Natural killer cell (primary cell): Measurements from ENCODE around the gene PLCG2. TPM values are rescaled to one million over a fixed set of nuclear protein-coding genes. Genes with fewer than 3 reads are reported as not detected.

Experiments
- ATAC-seq, 3 donors: fragments of 150-1000 bp in 2 of 3; fragments of 200-7000 bp in 1 of 3; cut with Tn5 transposase; 1 replicate in 1 of 3; 2 replicates in 2 of 3; pipeline ENCODE4 v1.10.0; 2021; ENCODE audit warnings: mild to moderate bottlenecking in 2 of 3, moderate library complexity in 2 of 3
- DNase-seq, 2 donors: peaks; one replicate each; pipeline versions ENCODE4 v3.0.0 to v3.0.0-alpha.2; 2013 to 2021; ENCODE audit warnings: mixed read lengths in 1 of 2
- H3K27ac ChIP-seq: one replicate; pipeline ENCODE4 v1.5.1; 2013; ENCODE audit warnings: mild to moderate bottlenecking, low read length
- H3K27me3 ChIP-seq: one replicate; pipeline ENCODE4 v1.6.1; 2013; ENCODE audit warnings: low read length; ENCODE audit not compliant: control insufficient read depth, insufficient read depth
- H3K36me3 ChIP-seq: one replicate; pipeline ENCODE4 v1.6.1; 2013; ENCODE audit warnings: low read length; ENCODE audit not compliant: control insufficient read depth, insufficient read depth
- H3K4me1 ChIP-seq: one replicate; pipeline ENCODE4 v1.6.1; 2013; ENCODE audit warnings: low read length; ENCODE audit not compliant: control insufficient read depth, insufficient read depth
- H3K4me3 ChIP-seq: one replicate; pipeline ENCODE4 v1.5.1; 2013; ENCODE audit warnings: low read length
- H3K9me3 ChIP-seq: one replicate; pipeline ENCODE4 v1.6.1; 2013; ENCODE audit warnings: low read length; ENCODE audit not compliant: control insufficient read depth, insufficient read depth
- H3K27ac Mint-ChIP-seq, 2 donors: one replicate each; pipeline ENCODE4 v1.8.0; 2022; ENCODE audit warnings: mild to moderate bottlenecking in 2 of 2, mixed read lengths in 2 of 2, moderate library complexity in 1 of 2
- H3K27me3 Mint-ChIP-seq, 2 donors: one replicate each; pipeline ENCODE4 v1.8.0; 2022; ENCODE audit warnings: low read depth in 2 of 2, mixed read lengths in 2 of 2
- H3K36me3 Mint-ChIP-seq: one replicate; pipeline ENCODE4 v1.8.0; 2022; ENCODE audit warnings: mixed read lengths
- H3K4me1 Mint-ChIP-seq, 2 donors: one replicate each; pipeline ENCODE4 v1.8.0; 2022; ENCODE audit warnings: mixed read lengths in 2 of 2
- H3K4me3 Mint-ChIP-seq: one replicate; pipeline ENCODE4 v1.8.0; 2022; ENCODE audit warnings: mild to moderate bottlenecking, moderate library complexity, mixed read lengths
- H3K9me3 Mint-ChIP-seq, 2 donors: one replicate each; pipeline ENCODE4 v1.8.0; 2022; ENCODE audit warnings: mixed read lengths in 2 of 2
- CTCF ChIP-seq: fragments of 200-600 bp; IDR thresholded peaks from one replicate; pipeline ENCODE4 v1.8.0; 2022; ENCODE audit warnings: antibody characterized with exemption
- WGBS: methylation state at CpG from one replicate; pipeline ENCODE4 v1.1.7; 2013; ENCODE audit warnings: missing lambda C conversion rate; ENCODE audit not compliant: insufficient coverage; 5-methylcytosine and 5-hydroxymethylcytosine counted together
- intact Hi-C: fragments of 100-400 bp; cut with micrococcal nuclease; formaldehyde crosslinking; loops from one replicate; pipeline ENCODE4 v1.14.2; 2022
- total RNA-seq, 4 donors: library from RNA; stranded (reverse); fragments of 120-200 nt in 1 of 4; gene quantifications; one replicate each; pipeline versions ENCODE4 v1.2.3 to v1.2.4, GENCODE V29; 2013 to 2022

The PLCG2 gene
- total RNA-seq, 3 donors from 2014 or later (not counting 1 experiment from before 2014, with no cell fraction given): 250 to 298 (median 285) TPM

DNA sequence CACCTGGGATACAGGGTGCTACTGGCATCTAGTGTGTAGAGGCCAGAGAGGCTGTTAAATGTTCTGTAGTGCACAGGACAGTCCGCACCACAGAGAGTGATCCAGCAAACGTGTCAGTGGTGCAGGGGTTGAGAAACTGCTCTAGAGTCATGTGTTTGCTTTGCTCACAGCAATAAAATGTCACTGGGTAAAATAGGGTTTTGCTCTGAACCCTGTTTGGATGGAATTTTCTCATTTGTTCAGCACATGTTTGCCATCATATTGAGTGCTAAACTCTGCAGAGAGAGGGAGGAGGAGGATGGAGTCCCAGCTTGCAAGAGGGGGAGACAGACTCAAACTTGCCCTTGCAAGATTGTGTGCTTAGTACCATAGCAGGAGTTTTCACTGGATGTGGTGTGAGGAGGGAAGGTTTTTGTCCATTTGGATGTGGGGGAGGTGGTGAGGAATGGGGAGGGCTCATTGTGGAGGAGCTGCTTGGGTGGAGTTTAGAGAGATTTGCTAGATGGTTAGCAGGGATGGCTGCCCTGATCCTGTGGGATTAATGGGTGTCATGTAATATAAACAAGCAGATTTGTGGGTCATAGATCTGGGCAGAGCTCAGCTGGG is 11.8 kb downstream of the PLCG2 start:
- H3K36me3 ChIP-seq: peaks cover 42% of the 10 kb centered on the region
- Mint-ChIP-seq H3K27me3 (no peaks in the 10 kb centered on the region), H3K4me1 (peaks cover 71 to 77% of the 10 kb centered on the region in 2 donors), H3K9me3 (no peaks in the 10 kb centered on the region), H3K4me3 (peak overlapping the region; percentile 73), H3K27ac (peak overlapping the region; percentile 64 to 92), H3K36me3 (no peaks in the 10 kb centered on the region)
- H3K4me3 ChIP-seq: no peak overlapping the region
- peaks cover 42% of the 10 kb centered on the region for H3K4me1 ChIP-seq
- ATAC-seq (peak; percentile 60 to 72 (median 66)), DNase-seq (no peak)
- intact Hi-C loops: no loop called here
- H3K27me3 ChIP-seq: no peaks in the 10 kb centered on the region
- peak overlapping the region; percentile 16 for H3K27ac ChIP-seq
- 65% methylated on average over 2 of the region's 2 CpGs for WGBS
- H3K9me3 ChIP-seq: no peaks in the 10 kb centered on the region
- TF ChIP-seq CTCF: no peak

DNA sequence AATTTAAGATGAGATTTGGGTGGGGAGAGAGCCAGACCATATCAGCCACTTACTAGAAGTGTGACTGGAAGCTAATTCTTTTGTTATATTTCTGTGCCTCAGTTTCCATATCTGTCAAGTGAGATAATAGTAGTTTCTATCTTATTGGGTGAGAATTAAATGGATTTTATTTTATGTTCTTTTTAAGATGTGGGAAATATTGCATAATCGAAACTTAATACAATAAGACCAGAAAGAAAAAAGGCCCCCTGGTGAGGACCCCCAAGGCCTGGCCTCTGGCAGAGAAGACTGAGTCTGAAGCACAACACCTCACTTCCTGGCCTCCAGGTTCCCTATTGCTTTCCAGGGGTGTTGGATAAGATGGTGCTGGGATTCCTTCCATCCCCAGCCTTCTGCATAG is 13.7 kb downstream of the PLCG2 start:
- Histone ChIP-seq H3K36me3 (peaks cover 26% of the 10 kb centered on the region), H3K4me3 (no peak overlapping the region), H3K27ac (no peak overlapping the region), H3K4me1 (peaks cover 59% of the 10 kb centered on the region), H3K27me3 (no peaks in the 10 kb centered on the region), H3K9me3 (no peaks in the 10 kb centered on the region)
- Mint-ChIP-seq H3K27me3 (no peaks in the 10 kb centered on the region), H3K4me1 (peaks cover 83 to 86% of the 10 kb centered on the region in 2 donors), H3K27ac (peak overlapping the region; percentile 92 to 99), H3K36me3 (no peaks in the 10 kb centered on the region), H3K9me3 (no peaks in the 10 kb centered on the region), H3K4me3 (no peak overlapping the region)
- ATAC-seq (no peak), DNase-seq (no peak)
- 100% methylated on average over 1 of the region's 1 CpG for WGBS
- no peak for TF ChIP-seq CTCF
- intact Hi-C loops: no loop called here

DNA sequence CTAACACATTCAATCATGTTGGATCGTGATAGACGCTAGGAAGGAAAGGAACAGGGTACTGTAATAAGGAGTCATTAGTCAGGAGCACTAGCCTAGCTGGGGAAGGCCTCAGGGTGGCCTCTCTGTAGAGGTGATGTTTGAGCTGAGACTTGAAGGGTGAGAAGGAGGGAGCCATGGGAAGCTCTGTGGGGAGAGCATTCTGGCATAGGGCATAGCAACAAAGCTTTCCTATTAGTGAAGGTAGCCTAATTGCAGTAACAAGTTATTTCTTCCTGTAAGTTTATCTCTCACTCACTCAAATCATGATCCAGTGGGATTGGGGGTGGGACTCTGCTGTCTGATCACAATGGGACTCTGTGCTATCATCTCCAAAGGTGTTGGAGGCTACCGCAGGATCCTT is 16.1 kb downstream of the PLCG2 start:
- no peak overlapping the region for H3K4me3 ChIP-seq
- Mint-ChIP-seq H3K9me3 (no peaks in the 10 kb centered on the region), H3K36me3 (no peaks in the 10 kb centered on the region), H3K4me3 (no peak overlapping the region), H3K4me1 (peaks cover 80% of the 10 kb centered on the region in 2 donors), H3K27me3 (no peaks in the 10 kb centered on the region), H3K27ac (peak overlapping the region; percentile 92 to 99)
- H3K27ac ChIP-seq: peak overlapping the region; percentile 4
- no peak for DNase-seq
- intact Hi-C loops: loop anchor here (5.0 kb wide), 2 partner anchors 37 to 77 kb away; no protein-coding TSS in a partner anchor
- peaks cover 18% of the 10 kb centered on the region for H3K36me3 ChIP-seq
- TF ChIP-seq CTCF: no peak
- H3K9me3 ChIP-seq: no peaks in the 10 kb centered on the region
- no peaks in the 10 kb centered on the region for H3K27me3 ChIP-seq
- no peak for ATAC-seq
- WGBS: 97% methylated on average over 3 of the region's 3 CpGs
- peaks cover 59% of the 10 kb centered on the region for H3K4me1 ChIP-seq

DNA sequence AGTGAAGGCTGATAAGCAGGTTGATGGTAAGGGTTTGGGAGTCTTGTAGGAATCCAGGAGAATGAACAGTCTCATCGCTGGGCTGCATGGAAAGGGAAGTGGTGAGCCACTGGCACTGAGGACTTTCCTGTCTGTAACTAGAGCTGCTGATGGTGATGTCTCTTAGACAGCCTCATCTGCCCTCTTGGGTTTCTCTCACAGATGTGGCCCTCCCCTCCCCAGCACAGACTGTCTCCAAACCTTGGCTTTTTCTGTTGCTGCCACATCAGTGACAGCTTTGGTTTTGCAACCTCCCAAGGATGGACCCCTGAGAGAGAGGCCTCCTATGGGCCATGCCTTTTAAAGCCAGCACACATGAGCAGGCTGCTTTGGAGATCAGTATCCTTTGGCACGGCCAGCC is 16.9 kb downstream of the PLCG2 start:
- H3K9me3 Mint-ChIP-seq: no peaks in the 10 kb centered on the region
- peak overlapping the region; percentile 92 to 99 for H3K27ac Mint-ChIP-seq
- H3K4me1 ChIP-seq: peaks cover 53% of the 10 kb centered on the region
- WGBS: 37% methylated on average over 2 of the region's 2 CpGs
- peak; percentile 38 to 63 (median 59) for ATAC-seq
- no peak overlapping the region for H3K4me3 ChIP-seq
- DNase-seq: peak in 1 of 2 donors; percentile 16
- no peaks in the 10 kb centered on the region for H3K9me3 ChIP-seq
- H3K27me3 Mint-ChIP-seq: no peaks in the 10 kb centered on the region
- H3K27me3 ChIP-seq: no peaks in the 10 kb centered on the region
- intact Hi-C loops: loop anchor here (1.0 to 5.0 kb wide), 4 partner anchors 13 to 76 kb away; no protein-coding TSS in a partner anchor
- H3K27ac ChIP-seq: peak overlapping the region; percentile 93
- H3K36me3 Mint-ChIP-seq: no peaks in the 10 kb centered on the region
- H3K4me3 Mint-ChIP-seq: peak overlapping the region; percentile 67
- H3K4me1 Mint-ChIP-seq: peaks cover 79% of the 10 kb centered on the region in 2 donors
- peaks cover 12% of the 10 kb centered on the region for H3K36me3 ChIP-seq
- TF ChIP-seq CTCF: no peak
